Small intestine (tissue), 16 donors: Measurements from ENCODE around the gene NEK11. TPM values are rescaled to one million over a fixed set of nuclear protein-coding genes. Genes with fewer than 3 reads are reported as not detected.
A peak's percentile ranks its signal among the peaks of the same experiment; 100 is the strongest.

Source experiments
- DNase-seq, 2 donors: peaks; one replicate each; pipeline versions ENCODE4 v3.0.0 to v3.0.0-alpha.2; 2013
- FAIRE-seq: peaks from 2 replicates; lab custom pipeline; 2012; peaks lifted over from hg19 to GRCh38; lab: Jason Lieb, UNC
- H3K27ac ChIP-seq, 3 donors: one replicate each; pipeline ENCODE4 v1.5.1; 2013; ENCODE audit warnings: low read length in 2 of 3, mild to moderate bottlenecking in 2 of 3, control low read depth in 1 of 3, inconsistent platforms in 1 of 3, low read depth in 1 of 3, moderate library complexity in 1 of 3
- H3K27me3 ChIP-seq, 3 donors: one replicate each; pipeline ENCODE4 v1.6.1; 2013; ENCODE audit warnings: low read length in 3 of 3, inconsistent platforms in 1 of 3; ENCODE audit not compliant: control insufficient read depth in 3 of 3, insufficient read depth in 3 of 3
- H3K36me3 ChIP-seq, 3 donors: one replicate each; pipeline ENCODE4 v1.6.1; 2013; ENCODE audit warnings: low read length in 3 of 3, inconsistent platforms in 1 of 3, low read depth in 1 of 3, mild to moderate bottlenecking in 1 of 3, moderate library complexity in 1 of 3; ENCODE audit not compliant: control insufficient read depth in 3 of 3, insufficient read depth in 2 of 3
- H3K4me1 ChIP-seq, 3 donors: one replicate each; pipeline ENCODE4 v1.6.1; 2013; ENCODE audit warnings: low read length in 2 of 3, inconsistent platforms in 1 of 3, low read depth in 1 of 3, mild to moderate bottlenecking in 1 of 3, moderate library complexity in 1 of 3; ENCODE audit not compliant: control insufficient read depth in 3 of 3, insufficient read depth in 2 of 3
- H3K4me3 ChIP-seq, 3 donors: one replicate each; pipeline ENCODE4 v1.5.1; 2013; ENCODE audit warnings: low read length in 3 of 3, control low read depth in 1 of 3, inconsistent platforms in 1 of 3, low read depth in 1 of 3, mild to moderate bottlenecking in 1 of 3, moderate library complexity in 1 of 3
- H3K9me3 ChIP-seq, 2 donors: one replicate each; pipeline ENCODE4 v1.6.1; 2013; ENCODE audit warnings: low read depth in 1 of 2, low read length in 1 of 2; ENCODE audit not compliant: control insufficient read depth in 2 of 2, insufficient read depth in 1 of 2
- WGBS, 3 donors: extraction: QIAGEN DNeasy Blood & Tissue Kit; methylation state at CpG; one replicate each; pipeline ENCODE4 v1.1.7; 2013; 5-methylcytosine and 5-hydroxymethylcytosine counted together
- long read RNA-seq, 10 donors: transcript quantifications; one replicate each; lab custom pipeline, GENCODE V29; 2026
- polyA plus RNA-seq, 4 donors: library from polyadenylated mRNA; stranded (reverse) in 3 of 4; unstranded in 1 of 4; fragments of 200-250 nt in 3 of 4; fragments of 120-200 nt in 1 of 4; gene quantifications; one replicate each; pipeline versions ENCODE4 v1.2.1 to v1.2.3, GENCODE V29; 2013
- donor health status: healthy with polysubstance abuse.
- donor health status: control.
- donor health status: control.
- donor health status: Bipolar disorder and iron deficiency.
- donor health status: healthy.

NEK11 gene, protein sequence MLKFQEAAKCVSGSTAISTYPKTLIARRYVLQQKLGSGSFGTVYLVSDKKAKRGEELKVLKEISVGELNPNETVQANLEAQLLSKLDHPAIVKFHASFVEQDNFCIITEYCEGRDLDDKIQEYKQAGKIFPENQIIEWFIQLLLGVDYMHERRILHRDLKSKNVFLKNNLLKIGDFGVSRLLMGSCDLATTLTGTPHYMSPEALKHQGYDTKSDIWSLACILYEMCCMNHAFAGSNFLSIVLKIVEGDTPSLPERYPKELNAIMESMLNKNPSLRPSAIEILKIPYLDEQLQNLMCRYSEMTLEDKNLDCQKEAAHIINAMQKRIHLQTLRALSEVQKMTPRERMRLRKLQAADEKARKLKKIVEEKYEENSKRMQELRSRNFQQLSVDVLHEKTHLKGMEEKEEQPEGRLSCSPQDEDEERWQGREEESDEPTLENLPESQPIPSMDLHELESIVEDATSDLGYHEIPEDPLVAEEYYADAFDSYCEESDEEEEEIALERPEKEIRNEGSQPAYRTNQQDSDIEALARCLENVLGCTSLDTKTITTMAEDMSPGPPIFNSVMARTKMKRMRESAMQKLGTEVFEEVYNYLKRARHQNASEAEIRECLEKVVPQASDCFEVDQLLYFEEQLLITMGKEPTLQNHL
- 10 to 100 TPM in 1 of 4 donors, 1 to 10 TPM in 2, under 1 TPM in 1; 0.81 to 11.0 (median 1.2) TPM for polyA plus RNA-seq
- long read RNA-seq, donor 1: 0 reads
- long read RNA-seq, donor 2: 0 reads
- long read RNA-seq, donor 3: 0 reads
- long read RNA-seq, donor 4: 0 reads
- long read RNA-seq, donor 5: 0 reads
- long read RNA-seq, donor 6, partial matches to known transcripts: 7 of 7 reads
- long read RNA-seq, donor 6, other reads (novel, unspliced or antisense): 0 of 7 reads
- long read RNA-seq, donor 7: 0 reads
- long read RNA-seq, donor 8: 0 reads
- long read RNA-seq, donor 9: 0 reads
- long read RNA-seq, donor 10: 0 reads

DNA sequence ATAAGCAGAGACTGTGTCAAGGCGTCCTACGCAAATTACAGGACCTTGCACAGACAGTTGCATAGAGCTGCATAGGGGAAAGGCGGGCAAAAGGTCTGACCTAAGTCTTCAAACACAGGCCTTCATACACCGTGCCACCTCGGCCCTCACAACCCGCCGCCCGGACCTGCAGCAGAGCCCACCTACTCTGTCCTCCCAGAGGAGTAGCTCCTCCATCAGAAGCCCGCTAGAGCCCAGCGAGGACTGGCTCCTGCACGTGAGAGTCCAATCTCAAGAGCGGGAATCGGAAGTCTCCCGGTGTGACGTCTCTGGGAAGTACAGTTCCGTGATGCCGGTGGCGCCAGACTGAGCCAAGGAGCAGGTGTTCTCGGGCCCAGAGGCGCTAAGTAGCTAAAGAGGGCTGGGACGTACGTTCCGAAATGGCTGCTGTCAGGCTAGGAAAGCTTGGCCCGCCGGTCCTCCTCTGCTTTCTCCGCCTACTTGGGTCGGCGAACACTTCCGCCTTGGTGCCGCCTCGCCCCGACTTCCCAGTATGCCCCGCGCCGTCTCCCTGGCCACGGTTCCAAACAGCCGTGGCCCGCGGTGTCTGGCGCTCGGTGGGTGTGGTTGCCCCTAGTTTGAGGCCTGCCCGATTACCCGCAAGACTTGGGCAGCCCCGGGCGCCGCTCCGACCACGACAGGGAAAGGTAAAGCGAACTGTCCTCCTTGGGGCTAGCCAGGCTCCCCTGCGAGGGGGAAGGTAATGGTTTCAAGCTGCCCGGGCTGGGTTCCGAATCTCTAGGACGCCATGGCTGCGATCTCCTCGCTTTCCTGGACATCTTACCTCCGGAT is at the start of gene NEK11, which contains the start of gene ASTE1:
TSS of gene NEK11 (plus strand) at position 557 of the 831 bp plus-strand sequence. CDS start 2,832 bp downstream, outside the sequence.
TSS of gene ASTE1 (minus strand) at position 505 of the 831 bp plus-strand sequence. CDS start 1,519 bp downstream, outside the sequence.
- peak within 1 kb of the TSS; percentile 94 to 100 (median 95) for H3K27ac ChIP-seq
- H3K9me3 ChIP-seq: no peaks in the 10 kb centered on the region
- FAIRE-seq: no peak
- peaks cover 5 to 19% (median 14%) of the 10 kb centered on the region in 3 donors for H3K4me1 ChIP-seq
- WGBS, 3 donors: 0 to 1% (median 0%) methylated on average over 52 to 56 of the region's 56 CpGs
- DNase-seq: peak; percentile 89 to 96
- H3K36me3 ChIP-seq: peaks cover 0 to 5% (median 2%) of the 10 kb centered on the region in 3 donors
- peak within 1 kb of the TSS; percentile 63 to 79 (median 75) for H3K4me3 ChIP-seq
- no peaks in the 10 kb centered on the region for H3K27me3 ChIP-seq

GRCh38 chr3:130979117-130979516 is 47.6 kb upstream of the NEK11 start:
- Histone ChIP-seq H3K27me3 (no peaks in the 10 kb centered on the region), H3K4me1 (no peaks in the 10 kb centered on the region), H3K9me3 (no peaks in the 10 kb centered on the region), H3K27ac (no peak overlapping the region), H3K4me3 (no peak overlapping the region), H3K36me3 (peaks cover 3 to 10% (median 6%) of the 10 kb centered on the region in 3 donors)
- WGBS, 3 donors: 87 to 95% (median 93%) methylated on average over 2 of the region's 2 CpGs
- FAIRE-seq (no peak), DNase-seq (no peak)

- peaks cover 1 to 7% (median 3%) of the 10 kb centered on the region in 3 donors for H3K36me3 ChIP-seq
- DNase-seq: no peak
- H3K27ac ChIP-seq: no peak overlapping the region
- no peak for FAIRE-seq
- H3K9me3 ChIP-seq: no peaks in the 10 kb centered on the region
- WGBS, 3 donors: 91 to 96% (median 94%) methylated on average over 2 of the region's 2 CpGs
- H3K27me3 ChIP-seq: no peaks in the 10 kb centered on the region
- no peak overlapping the region for H3K4me3 ChIP-seq
- H3K4me1 ChIP-seq: no peaks in the 10 kb centered on the region
Observed at GRCh38 chr3:130981469-130981868, 45.2 kb upstream of the NEK11 start.

GRCh38 chr3:130990282-130990681 is 36.4 kb upstream of the NEK11 start:
- no peaks in the 10 kb centered on the region for H3K9me3 ChIP-seq
- peaks cover 0 to 12% (median 4%) of the 10 kb centered on the region in 3 donors for H3K36me3 ChIP-seq
- no peak for DNase-seq
- H3K27ac ChIP-seq: no peak overlapping the region
- no peak for FAIRE-seq
- H3K4me1 ChIP-seq: no peaks in the 10 kb centered on the region
- no peaks in the 10 kb centered on the region for H3K27me3 ChIP-seq
- H3K4me3 ChIP-seq: no peak overlapping the region
- WGBS, 3 donors: 70 to 77% (median 73%) methylated on average over 5 of the region's 5 CpGs

DNA sequence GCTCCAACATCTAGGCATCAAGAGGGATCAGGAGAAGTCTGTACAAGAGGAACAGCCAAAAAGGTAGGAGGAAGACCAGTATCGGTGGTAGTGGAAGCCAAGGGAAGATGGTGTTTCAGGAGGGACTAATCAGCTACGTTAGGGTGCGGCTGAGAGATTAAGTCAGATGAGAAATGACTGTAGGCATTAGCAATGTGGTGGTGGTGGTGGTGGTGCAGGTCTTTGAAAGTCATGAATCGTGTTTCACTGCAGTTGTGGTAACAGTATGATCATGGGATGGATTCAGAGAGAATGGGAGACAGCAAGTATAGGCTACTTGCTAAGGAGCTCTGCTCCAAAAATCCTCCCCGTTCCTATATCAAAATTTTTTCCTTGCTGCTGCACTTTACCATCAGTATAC is 35.6 kb upstream of the NEK11 start:
- no peaks in the 10 kb centered on the region for H3K27me3 ChIP-seq
- DNase-seq (no peak), FAIRE-seq (no peak)
- no peaks in the 10 kb centered on the region for H3K9me3 ChIP-seq
- H3K4me3 ChIP-seq: no peak overlapping the region
- H3K36me3 ChIP-seq: peaks cover 0 to 15% (median 4%) of the 10 kb centered on the region in 3 donors
- no peaks in the 10 kb centered on the region for H3K4me1 ChIP-seq
- no peak overlapping the region for H3K27ac ChIP-seq
- WGBS, 3 donors: 94 to 96% (median 96%) methylated on average over 5 of the region's 5 CpGs

DNA sequence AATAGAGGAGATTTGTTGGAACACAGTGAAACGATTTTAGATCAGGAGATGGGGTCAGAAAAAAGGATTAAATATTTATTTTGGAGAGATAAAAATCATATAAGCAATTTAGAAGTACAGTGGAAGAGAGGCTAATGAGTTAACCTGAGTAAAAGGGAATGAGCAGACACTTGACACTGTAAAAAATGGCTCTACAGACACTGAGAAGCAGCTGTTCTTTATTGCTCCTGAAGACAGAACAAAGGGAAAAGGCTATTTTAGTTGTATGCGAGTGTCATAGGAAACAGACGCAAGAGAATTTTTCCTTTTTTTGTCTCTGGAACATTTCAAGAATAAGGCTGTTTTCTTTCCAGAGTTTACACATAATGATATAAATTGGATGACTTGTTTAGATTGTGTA is 34.3 kb upstream of the NEK11 start:
- no peaks in the 10 kb centered on the region for H3K4me1 ChIP-seq
- no peak overlapping the region for H3K27ac ChIP-seq
- no peak for FAIRE-seq
- WGBS, 3 donors: 75 to 86% (median 80%) methylated on average over 3 of the region's 3 CpGs
- H3K27me3 ChIP-seq: no peaks in the 10 kb centered on the region
- H3K36me3 ChIP-seq: peaks cover 0 to 15% (median 4%) of the 10 kb centered on the region in 3 donors
- no peak for DNase-seq
- no peaks in the 10 kb centered on the region for H3K9me3 ChIP-seq
- H3K4me3 ChIP-seq: no peak overlapping the region

- no peaks in the 10 kb centered on the region for H3K9me3 ChIP-seq
- no peak overlapping the region for H3K4me3 ChIP-seq
- no peak for DNase-seq
- H3K4me1 ChIP-seq: no peaks in the 10 kb centered on the region
- no peak for FAIRE-seq
- no peaks in the 10 kb centered on the region for H3K27me3 ChIP-seq
- no peak overlapping the region for H3K27ac ChIP-seq
- WGBS, 3 donors: 88 to 96% (median 94%) methylated on average over 7 of the region's 7 CpGs
- peaks cover 0 to 13% (median 6%) of the 10 kb centered on the region in 3 donors for H3K36me3 ChIP-seq
Observed at GRCh38 chr3:130997289-130997688, 29.4 kb upstream of the NEK11 start.
